LNCaP clone FGC (cell line): ENCODE data around the gene AIM2.
"Not testable (repeated sequence)": the region's sequence is repeated elsewhere in the genome, so short reads cannot be mapped to it uniquely, and the experiment has no call there.

Experiments used
- DNase-seq: peaks from one replicate; pipeline ENCODE4 v3.0.0-alpha.2; 2011; ENCODE audit warnings: low read depth
- H3K4me3 ChIP-seq: 2 replicates; pipeline ENCODE4 v1.5.1; 2011; ENCODE audit warnings: mild to moderate bottlenecking, low read depth, low read length, control low read depth
- TF ChIP-seq, protein P1 (sequence below): IDR thresholded peaks from 2 replicates; pipeline ENCODE4 v1.5.1; 2012; ENCODE audit warnings: mild to moderate bottlenecking; ENCODE audit not compliant: control insufficient read depth, insufficient read depth; ENCODE audit errors: extremely low read depth

The AIM2 gene

DNA sequence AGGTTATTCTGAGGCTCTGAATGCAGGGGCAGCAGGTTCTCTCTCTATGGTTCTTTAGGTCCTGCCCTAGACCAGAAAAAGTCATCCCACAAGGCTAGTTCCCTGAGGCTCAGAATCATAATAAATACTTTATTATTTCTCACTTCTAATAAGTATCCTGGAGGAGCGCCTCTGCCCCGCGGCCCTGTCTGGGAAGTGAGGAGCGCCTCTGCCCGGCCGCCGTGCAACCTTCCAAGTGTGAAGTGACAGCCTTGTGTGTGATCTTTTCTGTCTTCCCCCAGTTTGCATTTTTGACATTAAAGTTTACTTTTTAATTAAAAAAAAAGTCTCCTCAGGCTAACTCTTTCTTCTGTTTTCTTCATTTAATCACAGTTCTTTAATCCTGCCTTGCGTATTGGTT lies 11.5 kb downstream of the AIM2 start:
- H3K4me3 ChIP-seq = no peak overlapping the region
- DNase-seq = no peak
- TF ChIP-seq, protein P1, sequence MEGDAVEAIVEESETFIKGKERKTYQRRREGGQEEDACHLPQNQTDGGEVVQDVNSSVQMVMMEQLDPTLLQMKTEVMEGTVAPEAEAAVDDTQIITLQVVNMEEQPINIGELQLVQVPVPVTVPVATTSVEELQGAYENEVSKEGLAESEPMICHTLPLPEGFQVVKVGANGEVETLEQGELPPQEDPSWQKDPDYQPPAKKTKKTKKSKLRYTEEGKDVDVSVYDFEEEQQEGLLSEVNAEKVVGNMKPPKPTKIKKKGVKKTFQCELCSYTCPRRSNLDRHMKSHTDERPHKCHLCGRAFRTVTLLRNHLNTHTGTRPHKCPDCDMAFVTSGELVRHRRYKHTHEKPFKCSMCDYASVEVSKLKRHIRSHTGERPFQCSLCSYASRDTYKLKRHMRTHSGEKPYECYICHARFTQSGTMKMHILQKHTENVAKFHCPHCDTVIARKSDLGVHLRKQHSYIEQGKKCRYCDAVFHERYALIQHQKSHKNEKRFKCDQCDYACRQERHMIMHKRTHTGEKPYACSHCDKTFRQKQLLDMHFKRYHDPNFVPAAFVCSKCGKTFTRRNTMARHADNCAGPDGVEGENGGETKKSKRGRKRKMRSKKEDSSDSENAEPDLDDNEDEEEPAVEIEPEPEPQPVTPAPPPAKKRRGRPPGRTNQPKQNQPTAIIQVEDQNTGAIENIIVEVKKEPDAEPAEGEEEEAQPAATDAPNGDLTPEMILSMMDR = no peak

GRCh38 chr1:159058751-159059150 lies 17.8 kb downstream of the AIM2 start:
- no peak for DNase-seq
- H3K4me3 ChIP-seq = no peak overlapping the region
- TF ChIP-seq, protein P1 = no peak

GRCh38 chr1:159056069-159056698 lies 20.4 kb downstream of the AIM2 start:
- H3K4me3 ChIP-seq = no peak overlapping the region
- DNase-seq = no peak
- TF ChIP-seq, protein P1 = 0 out of 2 replicates have a peak, but pooled peaks have one; percentile 6

DNA sequence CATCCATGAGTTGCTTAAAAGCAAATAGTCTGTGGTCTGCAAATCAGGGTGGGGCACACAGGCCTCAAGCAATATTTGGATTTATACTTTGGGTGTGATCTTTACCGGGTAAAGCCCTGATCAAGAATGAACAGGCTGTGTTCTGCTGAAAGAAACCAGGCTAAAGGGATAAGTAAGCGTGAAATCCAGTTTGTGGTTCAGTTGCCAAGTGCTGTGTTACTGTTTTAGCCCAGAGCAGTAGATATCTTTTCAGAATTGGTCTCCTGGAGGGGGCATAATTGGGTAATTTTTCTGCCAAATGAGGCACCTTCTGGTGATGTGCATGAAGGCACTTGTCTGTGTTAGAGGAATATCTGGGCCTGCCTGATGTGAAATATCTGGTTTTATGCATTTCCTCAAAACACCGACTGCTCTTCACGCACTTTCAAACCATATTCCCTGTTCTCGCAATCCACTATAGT lies 21.4 kb downstream of the AIM2 start:
- TF ChIP-seq, protein P1 = no peak
- H3K4me3 ChIP-seq = no peak overlapping the region
- DNase-seq = no peak

DNA sequence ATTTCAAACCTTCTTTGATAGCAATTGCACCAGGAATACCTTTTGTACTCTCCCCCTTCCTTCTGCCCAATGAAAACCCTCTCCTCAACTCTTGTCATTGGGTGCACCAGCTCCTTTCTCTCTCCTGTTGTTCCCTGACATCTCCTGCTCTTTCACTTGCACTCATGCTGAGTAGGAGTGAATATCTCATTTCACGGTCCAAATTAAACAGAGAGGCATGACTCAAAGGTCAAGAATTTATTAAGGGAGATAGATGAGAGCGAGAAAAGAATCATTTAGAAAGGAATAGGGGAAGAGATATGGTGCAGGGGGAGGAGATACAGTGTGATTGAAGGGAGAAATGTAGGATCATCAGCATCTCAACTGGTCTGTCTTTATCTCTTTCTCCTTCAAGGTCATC lies 22.1 kb downstream of the AIM2 start:
- DNase-seq = no peak
- TF ChIP-seq, protein P1 = no peak
- no peak overlapping the region for H3K4me3 ChIP-seq

GRCh38 chr1:159051436-159051835 lies 25.1 kb downstream of the AIM2 start:
- TF ChIP-seq, protein P1 = no peak
- no peak overlapping the region for H3K4me3 ChIP-seq
- DNase-seq = no peak

- not testable (repeated sequence) for H3K4me3 ChIP-seq, DNase-seq
Observed at GRCh38 chr1:159046486-159046885, 30.1 kb downstream of the AIM2 start.
